ENCODE measurements around the gene ADAMTS3.

Gene ADAMTS3

DNA sequence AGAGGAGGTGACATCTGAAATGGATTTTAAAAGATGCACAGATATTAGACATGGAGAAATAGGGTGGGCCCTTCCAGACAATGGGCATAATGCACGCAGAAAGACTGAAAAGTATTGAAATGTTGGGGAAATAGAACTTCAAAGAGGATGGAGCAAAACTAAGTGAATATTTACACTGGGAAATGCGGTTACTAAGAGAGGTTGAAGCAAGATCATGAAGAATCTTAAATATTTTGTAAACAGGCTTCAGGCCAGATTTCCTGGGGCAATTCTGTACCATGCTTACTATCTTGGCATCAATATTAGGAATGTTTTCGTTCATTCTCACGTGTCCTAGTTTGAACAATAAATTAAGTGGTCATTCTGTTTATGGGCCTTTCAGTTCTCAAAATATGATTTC is 216.3 kb downstream of the ADAMTS3 start:
- DNase-seq, result no peak
- WGBS (ENCODE audit: extremely low coverage, insufficient coverage, low lambda C conversion rate), result no CpG with 5 or more reads among the region's 4 CpGs
- H3K79me1 ChIP-seq (ENCODE audit: low read length), result no peaks in the 10 kb centered on the region

DNA sequence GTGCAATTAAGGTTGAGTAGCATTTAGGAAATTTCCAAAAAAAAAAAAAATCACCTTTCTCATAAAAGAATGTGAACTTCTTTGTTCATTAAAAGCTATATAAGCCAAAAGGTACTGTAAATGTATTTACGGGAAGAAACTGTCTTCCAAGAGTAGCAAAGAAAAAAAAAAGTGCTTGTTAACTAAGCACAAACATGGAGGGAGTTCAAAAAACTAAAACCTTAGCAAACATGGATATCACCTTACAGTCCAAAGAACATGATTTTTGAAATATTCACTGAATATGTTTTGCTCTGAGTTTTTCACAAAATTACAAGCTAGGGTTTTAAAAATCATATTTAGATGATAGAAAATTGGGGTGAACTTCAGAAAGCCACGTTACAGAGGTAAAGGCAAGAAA is 217.5 kb downstream of the ADAMTS3 start:
- Histone ChIP-seq H3K23ac (ENCODE audit: low read length) (no peak overlapping the region), H3K27ac (ENCODE audit: low read depth, low read length) (no peak overlapping the region), H3K4me2 (ENCODE audit: low read length) (no peak overlapping the region), H2BK120ac (ENCODE audit: low read depth, low read length) (no peak overlapping the region), H3K79me1 (ENCODE audit: low read length) (no peaks in the 10 kb centered on the region), H3K4ac (ENCODE audit: low read depth, low read length) (no peak overlapping the region), H3K9ac (ENCODE audit: low read length) (no peak overlapping the region), H2BK5ac (ENCODE audit: low read length) (no peak overlapping the region), H4K5ac (ENCODE audit: low read length) (no peak overlapping the region), H3K36me3 (ENCODE audit: control insufficient read depth, insufficient read depth, low read length) (no peaks in the 10 kb centered on the region), H3K56ac (ENCODE audit: low read length) (no peak overlapping the region), H2BK15ac (replicated peaks; ENCODE audit: low read depth) (no peak overlapping the region), H3K18ac (ENCODE audit: low read length) (no peak overlapping the region), H3K4me1 (ENCODE audit: control insufficient read depth, low read depth, low read length) (no peaks in the 10 kb centered on the region), H3K4me3 (ENCODE audit: low read length) (no peak overlapping the region), H3K27me3 (ENCODE audit: insufficient read depth, low read length, poor library complexity) (no peaks in the 10 kb centered on the region), H4K8ac (ENCODE audit: low read depth, low read length) (no peak overlapping the region), H3K79me2 (ENCODE audit: control insufficient read depth, insufficient read depth, low read length) (no peaks in the 10 kb centered on the region), H2AK5ac (ENCODE audit: low read length) (no peak overlapping the region)
- no CpG with 5 or more reads among the region's 2 CpGs for WGBS (ENCODE audit: extremely low coverage, insufficient coverage, low lambda C conversion rate)
- no peak for DNase-seq

More for the DNA sequence above, 216.3 kb downstream of the ADAMTS3 start:
- Histone ChIP-seq H3K23ac (ENCODE audit: low read length) (no peak overlapping the region), H3K4me2 (ENCODE audit: low read length) (no peak overlapping the region), H4K8ac (ENCODE audit: low read depth, low read length) (no peak overlapping the region), H3K18ac (ENCODE audit: low read length) (no peak overlapping the region), H3K4me3 (ENCODE audit: low read length) (no peak overlapping the region), H3K36me3 (ENCODE audit: control insufficient read depth, insufficient read depth, low read length) (no peaks in the 10 kb centered on the region), H3K4me1 (ENCODE audit: control insufficient read depth, low read depth, low read length) (no peaks in the 10 kb centered on the region), H3K4ac (ENCODE audit: low read depth, low read length) (no peak overlapping the region), H3K79me2 (ENCODE audit: control insufficient read depth, insufficient read depth, low read length) (no peaks in the 10 kb centered on the region), H2AK5ac (ENCODE audit: low read length) (no peak overlapping the region), H3K9ac (ENCODE audit: low read length) (no peak overlapping the region), H2BK120ac (ENCODE audit: low read depth, low read length) (no peak overlapping the region), H3K27ac (ENCODE audit: low read depth, low read length) (no peak overlapping the region), H2BK15ac (replicated peaks; ENCODE audit: low read depth) (no peak overlapping the region), H4K5ac (ENCODE audit: low read length) (no peak overlapping the region), H3K56ac (ENCODE audit: low read length) (no peak overlapping the region), H2BK5ac (ENCODE audit: low read length) (no peak overlapping the region), H3K27me3 (ENCODE audit: insufficient read depth, low read length, poor library complexity) (no peaks in the 10 kb centered on the region)

DNA sequence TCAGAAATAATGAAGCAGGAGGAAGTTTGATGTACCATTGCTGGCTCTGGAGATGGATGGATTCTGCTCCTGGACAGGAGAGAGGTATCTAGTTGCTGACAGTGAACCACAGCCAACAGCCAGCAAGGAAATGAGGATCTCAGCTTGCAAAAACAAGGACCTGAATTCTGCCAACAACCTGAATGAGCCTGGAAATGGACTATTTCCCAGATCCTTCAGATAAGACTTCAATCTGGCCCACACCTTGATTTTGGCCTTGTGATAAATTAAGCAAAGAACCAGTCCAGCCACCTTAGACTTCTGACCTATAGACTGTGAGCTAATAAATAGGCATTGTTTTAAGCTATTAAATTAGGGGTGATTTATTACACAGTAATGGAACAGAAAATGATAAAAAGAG is 220.3 kb downstream of the ADAMTS3 start:
- H3K4me2 ChIP-seq (ENCODE audit: low read length), result no peak overlapping the region
- no peaks in the 10 kb centered on the region for H3K79me2 ChIP-seq (ENCODE audit: control insufficient read depth, insufficient read depth, low read length)
- H2BK5ac ChIP-seq (ENCODE audit: low read length), result no peak overlapping the region
- no peak overlapping the region for H3K56ac ChIP-seq (ENCODE audit: low read length)
- H2BK15ac ChIP-seq (replicated peaks; ENCODE audit: low read depth), result no peak overlapping the region
- no peak overlapping the region for H3K27ac ChIP-seq (ENCODE audit: low read depth, low read length)
- H3K4ac ChIP-seq (ENCODE audit: low read depth, low read length), result no peak overlapping the region
- H2AK5ac ChIP-seq (ENCODE audit: low read length), result no peak overlapping the region
- no peaks in the 10 kb centered on the region for H3K27me3 ChIP-seq (ENCODE audit: insufficient read depth, low read length, poor library complexity)
- no peaks in the 10 kb centered on the region for H3K79me1 ChIP-seq (ENCODE audit: low read length)
- no peaks in the 10 kb centered on the region for H3K36me3 ChIP-seq (ENCODE audit: control insufficient read depth, insufficient read depth, low read length)
- no peak overlapping the region for H3K23ac ChIP-seq (ENCODE audit: low read length)
- no peak for DNase-seq
- H3K9ac ChIP-seq (ENCODE audit: low read length), result no peak overlapping the region
- H3K18ac ChIP-seq (ENCODE audit: low read length), result no peak overlapping the region
- no peaks in the 10 kb centered on the region for H3K4me1 ChIP-seq (ENCODE audit: control insufficient read depth, low read depth, low read length)
- H3K4me3 ChIP-seq (ENCODE audit: low read length), result no peak overlapping the region
- H4K8ac ChIP-seq (ENCODE audit: low read depth, low read length), result no peak overlapping the region
- no peak overlapping the region for H4K5ac ChIP-seq (ENCODE audit: low read length)
- no peak overlapping the region for H2BK120ac ChIP-seq (ENCODE audit: low read depth, low read length)

DNA sequence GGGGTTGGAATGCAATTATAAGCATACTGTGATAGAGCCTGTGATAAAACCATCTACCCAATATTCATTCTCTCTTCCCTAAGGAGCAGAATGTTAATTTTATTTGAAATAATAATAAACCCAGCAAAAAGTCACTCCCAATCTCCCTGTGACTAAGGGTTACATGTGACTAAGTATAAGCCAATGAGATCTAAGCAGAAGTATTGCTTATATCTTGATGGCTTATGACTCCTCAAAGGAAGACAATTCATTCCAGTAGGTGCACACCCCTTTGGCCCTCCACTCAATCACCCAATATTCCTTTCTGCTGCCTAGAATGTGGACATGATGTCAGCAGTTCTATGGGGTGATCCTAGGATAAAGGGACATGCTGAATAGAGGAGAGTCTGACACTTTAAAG is 224.6 kb downstream of the ADAMTS3 start:
- Histone ChIP-seq H3K79me2 (ENCODE audit: control insufficient read depth, insufficient read depth, low read length) (no peaks in the 10 kb centered on the region), H3K56ac (ENCODE audit: low read length) (no peak overlapping the region), H3K18ac (ENCODE audit: low read length) (no peak overlapping the region), H3K4me2 (ENCODE audit: low read length) (no peak overlapping the region), H3K23ac (ENCODE audit: low read length) (no peak overlapping the region), H3K4me1 (ENCODE audit: control insufficient read depth, low read depth, low read length) (no peaks in the 10 kb centered on the region), H3K9ac (ENCODE audit: low read length) (no peak overlapping the region), H2BK5ac (ENCODE audit: low read length) (no peak overlapping the region), H3K27me3 (ENCODE audit: insufficient read depth, low read length, poor library complexity) (no peaks in the 10 kb centered on the region), H3K4me3 (ENCODE audit: low read length) (no peak overlapping the region), H2AK5ac (ENCODE audit: low read length) (no peak overlapping the region), H3K27ac (ENCODE audit: low read depth, low read length) (no peak overlapping the region), H4K5ac (ENCODE audit: low read length) (no peak overlapping the region), H3K4ac (ENCODE audit: low read depth, low read length) (no peak overlapping the region), H2BK15ac (replicated peaks; ENCODE audit: low read depth) (no peak overlapping the region), H4K8ac (ENCODE audit: low read depth, low read length) (no peak overlapping the region), H3K36me3 (ENCODE audit: control insufficient read depth, insufficient read depth, low read length) (no peaks in the 10 kb centered on the region), H2BK120ac (ENCODE audit: low read depth, low read length) (no peak overlapping the region), H3K79me1 (ENCODE audit: low read length) (no peaks in the 10 kb centered on the region)
- DNase-seq, result no peak

DNA sequence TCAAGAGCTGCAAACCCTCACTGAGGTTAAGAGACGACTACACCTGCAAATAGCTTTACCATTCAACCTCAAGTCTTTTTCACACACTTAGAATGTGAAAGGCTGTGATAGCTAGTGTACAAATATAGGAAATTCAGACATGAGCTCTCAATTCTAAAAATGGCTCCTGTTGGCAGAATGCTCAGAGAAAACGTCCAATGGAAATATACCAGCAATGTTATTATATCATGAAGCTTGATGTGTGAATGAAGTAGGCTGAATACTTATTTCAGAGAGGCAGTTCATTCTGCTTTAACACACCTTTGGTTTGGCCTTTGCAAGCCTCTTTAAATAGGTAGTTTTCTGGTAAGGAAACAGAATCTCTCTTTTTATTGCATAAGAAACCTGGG is 227.6 kb downstream of the ADAMTS3 start:
- H3K79me1 ChIP-seq (ENCODE audit: low read length), result no peaks in the 10 kb centered on the region
- no peak overlapping the region for H3K23ac ChIP-seq (ENCODE audit: low read length)
- H3K4me1 ChIP-seq (ENCODE audit: control insufficient read depth, low read depth, low read length), result no peaks in the 10 kb centered on the region
- WGBS (ENCODE audit: extremely low coverage, insufficient coverage, low lambda C conversion rate), result no CpG with 5 or more reads among the region's 2 CpGs
- no peak for DNase-seq
- H3K27ac ChIP-seq (ENCODE audit: low read depth, low read length), result no peak overlapping the region
- no peak overlapping the region for H3K18ac ChIP-seq (ENCODE audit: low read length)
- H2AK5ac ChIP-seq (ENCODE audit: low read length), result no peak overlapping the region
- no peak overlapping the region for H3K56ac ChIP-seq (ENCODE audit: low read length)
- H3K4me3 ChIP-seq (ENCODE audit: low read length), result no peak overlapping the region
- H3K4ac ChIP-seq (ENCODE audit: low read depth, low read length), result no peak overlapping the region
- no peak overlapping the region for H4K5ac ChIP-seq (ENCODE audit: low read length)
- no peaks in the 10 kb centered on the region for H3K79me2 ChIP-seq (ENCODE audit: control insufficient read depth, insufficient read depth, low read length)
- no peaks in the 10 kb centered on the region for H3K36me3 ChIP-seq (ENCODE audit: control insufficient read depth, insufficient read depth, low read length)
- no peak overlapping the region for H4K8ac ChIP-seq (ENCODE audit: low read depth, low read length)
- no peak overlapping the region for H2BK120ac ChIP-seq (ENCODE audit: low read depth, low read length)
- H3K9ac ChIP-seq (ENCODE audit: low read length), result no peak overlapping the region
- no peak overlapping the region for H3K4me2 ChIP-seq (ENCODE audit: low read length)
- H2BK15ac ChIP-seq (replicated peaks; ENCODE audit: low read depth), result no peak overlapping the region
- no peak overlapping the region for H2BK5ac ChIP-seq (ENCODE audit: low read length)
- H3K27me3 ChIP-seq (ENCODE audit: insufficient read depth, low read length, poor library complexity), result no peaks in the 10 kb centered on the region

DNA sequence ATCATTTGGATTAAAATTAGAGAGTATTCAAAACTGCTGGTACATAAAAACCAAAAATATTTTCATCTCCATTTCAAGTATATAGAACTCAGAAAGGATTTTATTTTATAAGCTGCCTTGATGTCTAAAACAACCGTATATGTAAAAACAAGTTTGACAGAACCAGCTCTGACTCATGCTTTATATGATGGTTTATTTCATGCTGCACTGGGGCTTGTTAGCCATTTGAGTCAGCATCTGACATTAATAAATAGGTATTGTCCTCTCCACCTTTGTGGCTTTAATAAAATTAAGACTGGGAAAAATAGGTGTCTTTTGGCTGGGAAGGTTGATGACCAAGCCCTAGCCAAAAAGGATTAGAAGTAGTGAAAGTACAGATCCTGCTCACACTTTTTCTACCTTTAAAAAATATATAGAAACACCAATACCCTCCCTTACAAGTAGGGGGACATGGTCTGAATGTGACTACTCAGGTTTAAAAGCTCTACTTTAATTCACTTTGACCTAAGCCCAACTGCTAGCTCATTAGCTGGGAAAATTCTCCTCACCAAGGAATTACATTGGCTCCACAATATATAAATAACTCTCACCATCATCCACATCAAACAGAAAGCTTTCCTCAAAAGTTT is 228.1 kb downstream of the ADAMTS3 start:
- Histone ChIP-seq H2BK5ac (ENCODE audit: low read length) (no peak overlapping the region), H3K4me2 (ENCODE audit: low read length) (no peak overlapping the region), H3K4me3 (ENCODE audit: low read length) (no peak overlapping the region), H3K56ac (ENCODE audit: low read length) (no peak overlapping the region), H3K36me3 (ENCODE audit: control insufficient read depth, insufficient read depth, low read length) (no peaks in the 10 kb centered on the region), H3K27me3 (ENCODE audit: insufficient read depth, low read length, poor library complexity) (no peaks in the 10 kb centered on the region), H4K5ac (ENCODE audit: low read length) (no peak overlapping the region), H3K9ac (ENCODE audit: low read length) (no peak overlapping the region), H3K27ac (ENCODE audit: low read depth, low read length) (no peak overlapping the region), H3K23ac (ENCODE audit: low read length) (no peak overlapping the region), H3K79me1 (ENCODE audit: low read length) (no peaks in the 10 kb centered on the region), H3K4me1 (ENCODE audit: control insufficient read depth, low read depth, low read length) (no peaks in the 10 kb centered on the region), H4K8ac (ENCODE audit: low read depth, low read length) (no peak overlapping the region), H3K4ac (ENCODE audit: low read depth, low read length) (no peak overlapping the region), H2BK120ac (ENCODE audit: low read depth, low read length) (no peak overlapping the region), H2AK5ac (ENCODE audit: low read length) (no peak overlapping the region), H3K18ac (ENCODE audit: low read length) (no peak overlapping the region), H3K79me2 (ENCODE audit: control insufficient read depth, insufficient read depth, low read length) (no peaks in the 10 kb centered on the region), H2BK15ac (replicated peaks; ENCODE audit: low read depth) (no peak overlapping the region)
- DNase-seq, result no peak
- no CpG with 5 or more reads among the region's 1 CpG for WGBS (ENCODE audit: extremely low coverage, insufficient coverage, low lambda C conversion rate)
